ENCODE measurements around the gene GALK1.

DNA sequence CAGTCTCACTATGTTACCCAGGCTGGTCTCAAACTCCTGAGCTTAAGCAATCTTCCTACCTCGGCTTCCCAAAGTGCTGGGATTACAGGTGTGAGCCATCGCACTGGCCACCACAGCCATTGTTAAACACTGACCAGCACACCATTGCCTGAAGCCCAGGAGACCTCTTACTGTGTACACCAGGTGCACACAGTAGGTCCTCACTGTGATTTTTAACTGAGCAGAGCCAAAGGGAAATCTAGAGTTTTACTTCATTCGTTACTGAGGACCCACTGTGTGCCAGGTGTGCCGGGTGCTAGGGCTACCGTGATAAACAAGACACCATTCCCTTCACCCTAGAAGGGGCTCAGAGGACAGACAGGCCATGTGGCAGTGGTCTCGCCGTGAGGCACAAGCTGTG lies 39.5 kb downstream of the GALK1 start:
- TF ChIP-seq GLIS3 (CRISPR knock-in tag; IDR thresholded peaks at IDR 0.05) (no peak), ZFP30 (CRISPR knock-in tag; IDR thresholded peaks at IDR 0.05) (no peak)

Data from SK-N-SH treated with all-trans-retinoic acid at 6 μM for 48 hours (cell line).